ENCODE results near the gene C8B. TPM values are rescaled to one million over a fixed set of nuclear protein-coding genes. Genes with fewer than 3 reads are reported as not detected.

The C8B gene
- total and polyA plus RNA-seq, 3 donors from 2014 or later: 0.25 to 0.59 (median 0.39) TPM

DNA sequence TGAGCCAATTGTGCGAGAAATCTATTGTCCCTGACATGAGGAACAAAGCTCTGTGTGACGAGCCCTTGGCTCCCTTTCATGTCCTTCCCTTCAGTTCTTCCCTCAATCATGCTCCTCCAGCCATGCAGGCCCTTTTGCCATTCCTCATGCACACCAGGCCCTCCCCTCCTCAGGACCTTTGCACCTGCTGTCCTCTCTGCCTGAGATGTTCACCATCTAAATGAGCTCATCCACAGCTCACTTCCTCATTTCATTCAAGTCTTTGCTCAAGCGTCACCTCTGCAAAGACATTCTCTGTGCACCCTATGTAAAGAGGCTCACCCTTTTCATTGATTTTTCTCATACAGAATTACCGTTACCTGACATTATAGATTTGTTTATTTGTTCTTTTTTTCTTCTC is 43.7 kb downstream of the C8B start:
- WGBS, 2 donors: 83 to 91% methylated on average over 4 of the region's 4 CpGs
- no peaks in the 10 kb centered on the region for H3K4me1 ChIP-seq
- DNase-seq: no peak
- intact Hi-C loops (cut with DNase I; ENCODE audit: low total_unique reads): no loop called here
- no peak overlapping the region for H3K4me3 ChIP-seq
- no peaks in the 10 kb centered on the region for H3K27me3 ChIP-seq
- no peaks in the 10 kb centered on the region for H3K36me3 ChIP-seq (ENCODE audit: low read depth, missing control alignments)
- TF ChIP-seq, protein P1, sequence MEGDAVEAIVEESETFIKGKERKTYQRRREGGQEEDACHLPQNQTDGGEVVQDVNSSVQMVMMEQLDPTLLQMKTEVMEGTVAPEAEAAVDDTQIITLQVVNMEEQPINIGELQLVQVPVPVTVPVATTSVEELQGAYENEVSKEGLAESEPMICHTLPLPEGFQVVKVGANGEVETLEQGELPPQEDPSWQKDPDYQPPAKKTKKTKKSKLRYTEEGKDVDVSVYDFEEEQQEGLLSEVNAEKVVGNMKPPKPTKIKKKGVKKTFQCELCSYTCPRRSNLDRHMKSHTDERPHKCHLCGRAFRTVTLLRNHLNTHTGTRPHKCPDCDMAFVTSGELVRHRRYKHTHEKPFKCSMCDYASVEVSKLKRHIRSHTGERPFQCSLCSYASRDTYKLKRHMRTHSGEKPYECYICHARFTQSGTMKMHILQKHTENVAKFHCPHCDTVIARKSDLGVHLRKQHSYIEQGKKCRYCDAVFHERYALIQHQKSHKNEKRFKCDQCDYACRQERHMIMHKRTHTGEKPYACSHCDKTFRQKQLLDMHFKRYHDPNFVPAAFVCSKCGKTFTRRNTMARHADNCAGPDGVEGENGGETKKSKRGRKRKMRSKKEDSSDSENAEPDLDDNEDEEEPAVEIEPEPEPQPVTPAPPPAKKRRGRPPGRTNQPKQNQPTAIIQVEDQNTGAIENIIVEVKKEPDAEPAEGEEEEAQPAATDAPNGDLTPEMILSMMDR (IDR thresholded peaks at IDR 0.05): no peak
- no peak for TF ChIP-seq POLR2A (IDR thresholded peaks at IDR 0.05)
- H3K27ac ChIP-seq: no peak overlapping the region
- H3K9me3 ChIP-seq: no peaks in the 10 kb centered on the region

DNA sequence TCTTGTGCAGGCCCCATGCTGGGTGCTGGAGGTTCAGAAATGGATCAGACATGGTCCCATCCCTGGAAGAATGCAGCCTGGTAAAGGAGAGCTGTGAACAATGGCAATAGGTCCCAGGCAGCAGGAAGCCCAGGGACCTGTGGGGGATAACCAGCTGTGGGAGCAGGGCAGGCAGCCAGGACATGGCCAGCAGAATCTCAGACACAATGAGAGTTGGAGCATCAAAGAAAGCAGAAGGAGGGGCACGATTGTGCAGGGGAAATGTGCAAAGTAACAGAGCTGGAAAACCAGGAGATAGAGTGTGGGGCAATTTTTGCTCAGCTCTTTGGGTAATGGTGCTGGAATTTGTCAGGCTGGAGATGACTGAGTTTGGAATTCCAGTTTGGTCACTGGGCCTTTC is 44.3 kb downstream of the C8B start:
- intact Hi-C loops (cut with DNase I; ENCODE audit: low total_unique reads): no loop called here
- DNase-seq: no peak
- Histone ChIP-seq H3K27ac (no peak overlapping the region), H3K4me3 (no peak overlapping the region), H3K27me3 (no peaks in the 10 kb centered on the region), H3K36me3 (ENCODE audit: low read depth, missing control alignments) (no peaks in the 10 kb centered on the region), H3K9me3 (no peaks in the 10 kb centered on the region), H3K4me1 (no peaks in the 10 kb centered on the region)
- TF ChIP-seq, protein P1 (IDR thresholded peaks at IDR 0.05): no peak
- TF ChIP-seq POLR2A (IDR thresholded peaks at IDR 0.05): no peak
- WGBS, 2 donors: 33 to 71% methylated on average over 1 of the region's 1 CpG

DNA sequence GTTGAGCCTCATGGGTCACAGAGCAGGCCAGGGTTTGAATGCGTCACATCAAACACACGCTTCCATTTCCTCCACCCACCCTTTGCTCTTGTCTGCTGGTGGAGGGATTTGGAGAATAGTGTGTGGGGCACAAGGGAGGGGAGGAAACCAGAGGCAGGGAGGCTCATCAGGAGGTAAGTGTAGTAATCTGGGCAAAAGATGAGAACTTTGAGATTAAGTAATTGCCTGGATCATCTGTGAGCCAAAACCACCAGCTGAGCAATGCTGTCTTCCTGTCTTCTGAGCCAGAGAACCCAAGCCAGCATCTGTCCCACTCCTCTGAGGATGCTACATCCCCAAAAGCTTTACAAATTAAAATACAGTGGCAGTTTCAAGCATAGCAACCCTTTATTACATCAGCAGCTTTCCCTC is 45.2 kb downstream of the C8B start:
- intact Hi-C loops (cut with DNase I; ENCODE audit: low total_unique reads): no loop called here
- H3K36me3 ChIP-seq (ENCODE audit: low read depth, missing control alignments): no peaks in the 10 kb centered on the region
- no peaks in the 10 kb centered on the region for H3K27me3 ChIP-seq
- no peaks in the 10 kb centered on the region for H3K9me3 ChIP-seq
- H3K27ac ChIP-seq: no peak overlapping the region
- TF ChIP-seq POLR2A (IDR thresholded peaks at IDR 0.05): no peak
- TF ChIP-seq, protein P1 (IDR thresholded peaks at IDR 0.05): no peak
- H3K4me3 ChIP-seq: no peak overlapping the region
- WGBS, 2 donors: 66 to 96% methylated on average over 2 of the region's 2 CpGs
- no peaks in the 10 kb centered on the region for H3K4me1 ChIP-seq
- DNase-seq: no peak

DNA sequence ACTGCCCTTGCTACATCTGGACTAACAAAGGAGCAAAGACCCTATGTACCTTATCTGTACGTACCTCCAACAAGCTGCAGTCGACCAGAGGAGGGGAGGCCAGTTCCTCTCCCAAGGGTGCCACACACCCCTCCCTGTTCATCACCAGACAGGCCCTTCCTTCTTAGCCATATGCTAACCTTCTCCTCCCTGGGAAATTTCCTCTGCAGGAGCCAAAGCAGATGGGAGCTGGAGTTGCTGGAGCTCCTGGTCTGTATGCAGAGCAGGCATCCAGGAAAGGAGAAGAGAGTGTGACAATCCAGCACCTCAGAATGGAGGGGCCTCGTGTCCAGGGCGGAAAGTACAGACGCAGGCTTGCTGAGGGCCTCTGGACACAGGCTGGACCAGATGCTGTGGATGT is 48.5 kb downstream of the C8B start:
- Histone ChIP-seq H3K27ac (no peak overlapping the region), H3K27me3 (no peaks in the 10 kb centered on the region), H3K4me3 (no peak overlapping the region), H3K4me1 (no peaks in the 10 kb centered on the region), H3K9me3 (no peaks in the 10 kb centered on the region), H3K36me3 (ENCODE audit: low read depth, missing control alignments) (no peaks in the 10 kb centered on the region)
- intact Hi-C loops (cut with DNase I; ENCODE audit: low total_unique reads): no loop called here
- no peak for TF ChIP-seq POLR2A (IDR thresholded peaks at IDR 0.05)
- TF ChIP-seq, protein P1 (IDR thresholded peaks at IDR 0.05): no peak
- no peak for DNase-seq
- 79 to 84% methylated on average over 5 of the region's 5 CpGs for WGBS, 2 donors

DNA sequence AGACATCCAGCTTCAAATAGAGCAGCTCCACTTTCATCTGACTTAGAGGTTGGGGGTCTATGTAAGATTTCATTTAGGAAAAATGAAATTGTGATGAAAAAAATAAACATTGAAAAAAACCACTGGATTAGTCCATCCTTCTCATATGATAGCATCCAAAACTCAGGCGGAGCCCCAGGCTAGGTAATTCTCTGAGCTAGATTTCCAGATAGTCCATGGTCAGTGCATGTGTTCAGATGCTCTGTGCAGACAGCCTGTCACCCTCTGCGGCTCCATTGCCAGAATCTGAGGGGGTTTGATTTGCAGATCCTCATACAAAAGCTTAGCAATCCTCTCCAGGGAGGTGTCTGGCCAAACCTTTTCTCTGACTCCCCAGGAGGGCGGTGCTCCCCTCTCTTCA is 49.2 kb downstream of the C8B start:
- 93 to 96% methylated on average over 3 of the region's 3 CpGs for WGBS, 2 donors
- Histone ChIP-seq H3K4me1 (no peaks in the 10 kb centered on the region), H3K27ac (no peak overlapping the region), H3K36me3 (ENCODE audit: low read depth, missing control alignments) (no peaks in the 10 kb centered on the region), H3K9me3 (no peaks in the 10 kb centered on the region), H3K27me3 (no peaks in the 10 kb centered on the region), H3K4me3 (no peak overlapping the region)
- no peak for DNase-seq
- TF ChIP-seq, protein P1 (IDR thresholded peaks at IDR 0.05): no peak
- no peak for TF ChIP-seq POLR2A (IDR thresholded peaks at IDR 0.05)
- intact Hi-C loops (cut with DNase I; ENCODE audit: low total_unique reads): no loop called here

Measured in testis (tissue), 3 donors.